Naive thymus-derived CD8-positive, alpha-beta T cell (primary cell): ENCODE measurements around the gene SPATA21. TPM values are rescaled to one million over a fixed set of nuclear protein-coding genes. Genes with fewer than 3 reads are reported as not detected.
A peak's percentile ranks its signal among the peaks of the same experiment; 100 is the strongest.
"Not testable (repeated sequence)": the region's sequence is repeated elsewhere in the genome, so short reads cannot be mapped to it uniquely, and the experiment has no call there.

Experiments
- ATAC-seq, 2 donors: fragments of 150-1000 bp; cut with Tn5 transposase in 1 of 2; sonication (Bioruptor Pico), chemical (Tn5 transposase) in 1 of 2; 1 replicate in 1 of 2; 2 replicates in 1 of 2; pipeline ENCODE4 v1.10.0; 2021; ENCODE audit warnings: mild to moderate bottlenecking in 2 of 2, moderate library complexity in 2 of 2
- POLR2A ChIA-PET: fragments of 350-600 bp; sonication (Branson Sonifier 250); formaldehyde crosslinking; loops from one replicate; lab custom pipeline; 2021; ENCODE audit warnings: antibody characterized with exemption; lab: Charles Lee
- DNase-seq, 10 donors: peaks; one replicate each; pipeline versions ENCODE4 v3.0.0 to v3.0.0-alpha.2; 2020 to 2022
- H3K27ac Mint-ChIP-seq, 10 donors: one replicate each; pipeline ENCODE4 v1.8.0; 2020 to 2022; ENCODE audit warnings: mild to moderate bottlenecking in 10 of 10, mixed read lengths in 10 of 10, moderate library complexity in 4 of 10, inconsistent platforms in 1 of 10
- H3K27me3 Mint-ChIP-seq, 5 donors: one replicate each; pipeline ENCODE4 v1.8.0; 2021 to 2022; ENCODE audit warnings: mixed read lengths in 5 of 5
- H3K36me3 Mint-ChIP-seq, 3 donors: one replicate each; pipeline ENCODE4 v1.8.0; 2020 to 2022; ENCODE audit warnings: mixed read lengths in 3 of 3, mild to moderate bottlenecking in 2 of 3, inconsistent platforms in 1 of 3
- H3K4me1 Mint-ChIP-seq, 4 donors: one replicate each; pipeline ENCODE4 v1.8.0; 2021 to 2022; ENCODE audit warnings: mixed read lengths in 4 of 4
- H3K4me3 Mint-ChIP-seq, 10 donors: one replicate each; pipeline ENCODE4 v1.8.0; 2020 to 2022; ENCODE audit warnings: mild to moderate bottlenecking in 10 of 10, mixed read lengths in 10 of 10, moderate library complexity in 6 of 10, inconsistent platforms in 1 of 10
- H3K9me3 Mint-ChIP-seq, 9 donors: one replicate each; pipeline ENCODE4 v1.8.0; 2020 to 2022; ENCODE audit warnings: mixed read lengths in 9 of 9, mild to moderate bottlenecking in 3 of 9, inconsistent platforms in 1 of 9, moderate library complexity in 1 of 9
- polyA plus RNA-seq, 3 donors: library from polyadenylated mRNA; unstranded; fragments of 300-500 nt; fragmentation: Illumina TruSeq; gene quantifications; one replicate each; pipeline ENCODE4 v1.2.3, GENCODE V29; 2021
- total RNA-seq, 8 experiments: library from RNA in 2 of 8; stranded (reverse) in 2 of 8; gene quantifications; one replicate each; pipeline ENCODE4 v1.2.3 and lab custom pipeline; 2021 to 2026

Gene SPATA21
- total RNA-seq (not detected), polyA plus RNA-seq (not detected), total RNA-seq (lab: John Stamatoyannopoulos, UW) (0 to 0.09 (median 0) reads per million in 6 experiments)

GRCh38 chr1:16436946-16437474 lies at the start of gene SPATA21:
Gene SPATA21 (minus strand): TSS chr1:16437424. CDS start chr1:16431371, 6,053 bp downstream.
- Mint-ChIP-seq H3K36me3 (peaks cover 0 to 3% (median 0%) of the 10 kb centered on the region in 3 donors), H3K27ac (peak within 1 kb of the TSS in 4 of 10 donors; percentile 22 to 44 (median 37)), H3K4me1 (peaks cover 9 to 19% (median 14%) of the 10 kb centered on the region in 4 donors), H3K27me3 (peaks cover 0 to 2% (median 0%) of the 10 kb centered on the region in 5 donors), H3K9me3 (no peaks in the 10 kb centered on the region), H3K4me3 (no peak within 1 kb of the TSS)
- POLR2A ChIA-PET, result interaction anchor here (1.1 kb wide), 1 partner anchor 17 kb away, joined by 3 read pairs; no protein-coding TSS in a partner anchor
- ATAC-seq (no peak), DNase-seq (no peak)

- not testable (repeated sequence) for H3K4me1 Mint-ChIP-seq, H3K27ac Mint-ChIP-seq, ATAC-seq, H3K27me3 Mint-ChIP-seq, H3K4me3 Mint-ChIP-seq, DNase-seq, H3K9me3 Mint-ChIP-seq
- POLR2A ChIA-PET, result interaction anchor here (0.6 kb wide), 1 partner anchor 31 kb away, joined by 4 read pairs; no protein-coding TSS in a partner anchor
- peaks cover 0 to 29% (median 8%) of the 10 kb centered on the region in 3 donors for H3K36me3 Mint-ChIP-seq
Measured at GRCh38 chr1:16487011-16487410, 49.8 kb upstream of the SPATA21 start.

- H3K9me3 Mint-ChIP-seq, POLR2A ChIA-PET: not testable (repeated sequence)
Measured at GRCh38 chr1:16486316-16486715, 49.1 kb upstream of the SPATA21 start.

GRCh38 chr1:16484931-16485330 lies 47.7 kb upstream of the SPATA21 start:
- no peak overlapping the region for H3K27ac Mint-ChIP-seq
- H3K4me3 Mint-ChIP-seq, result no peak overlapping the region
- DNase-seq, result no peak
- peaks cover 0 to 44% (median 8%) of the 10 kb centered on the region in 3 donors for H3K36me3 Mint-ChIP-seq
- no peak for ATAC-seq
- POLR2A ChIA-PET, result no interaction called here
- no peaks in the 10 kb centered on the region for H3K9me3 Mint-ChIP-seq
- H3K27me3 Mint-ChIP-seq, result no peaks in the 10 kb centered on the region
- H3K4me1 Mint-ChIP-seq, result peaks cover 0 to 4% (median under 1%) of the 10 kb centered on the region in 4 donors

More at GRCh38 chr1:16486316-16486715, 49.1 kb upstream of the SPATA21 start:
- H3K4me3 Mint-ChIP-seq, H3K27ac Mint-ChIP-seq, H3K27me3 Mint-ChIP-seq, H3K4me1 Mint-ChIP-seq, ATAC-seq, DNase-seq: not testable (repeated sequence)
- H3K36me3 Mint-ChIP-seq, result peaks cover 0 to 35% (median 8%) of the 10 kb centered on the region in 3 donors

- POLR2A ChIA-PET, result no interaction called here
Measured at GRCh38 chr1:16484501-16484835, 47.2 kb upstream of the SPATA21 start.

GRCh38 chr1:16483639-16484500 lies 46.6 kb upstream of the SPATA21 start:
- Mint-ChIP-seq H3K27ac (peak overlapping the region in 1 of 10 donors; percentile 29), H3K36me3 (peaks cover 0 to 47% (median 5%) of the 10 kb centered on the region in 3 donors)
- not testable (repeated sequence) for H3K9me3 Mint-ChIP-seq, H3K27me3 Mint-ChIP-seq, DNase-seq, H3K4me3 Mint-ChIP-seq, H3K4me1 Mint-ChIP-seq, ATAC-seq
- POLR2A ChIA-PET, result interaction anchor here (0.6 kb wide), 1 partner anchor 20 kb away, joined by 4 read pairs; no protein-coding TSS in a partner anchor

More at GRCh38 chr1:16484501-16484835, 47.2 kb upstream of the SPATA21 start:
- H3K27ac Mint-ChIP-seq, result no peak overlapping the region
- H3K4me3 Mint-ChIP-seq, result no peak overlapping the region
- DNase-seq (no peak), ATAC-seq (no peak)
- H3K27me3 Mint-ChIP-seq, result no peaks in the 10 kb centered on the region
- peaks cover 0 to 4% (median under 1%) of the 10 kb centered on the region in 4 donors for H3K4me1 Mint-ChIP-seq
- peaks cover 0 to 48% (median 7%) of the 10 kb centered on the region in 3 donors for H3K36me3 Mint-ChIP-seq
- no peaks in the 10 kb centered on the region for H3K9me3 Mint-ChIP-seq

- H3K36me3 Mint-ChIP-seq, result peaks cover 0 to 48% (median 7%) of the 10 kb centered on the region in 3 donors
- H3K4me3 Mint-ChIP-seq, H3K9me3 Mint-ChIP-seq, H3K27me3 Mint-ChIP-seq, ATAC-seq, POLR2A ChIA-PET, H3K27ac Mint-ChIP-seq, DNase-seq, H3K4me1 Mint-ChIP-seq: not testable (repeated sequence)
Measured at GRCh38 chr1:16483146-16483545, 45.9 kb upstream of the SPATA21 start.

- no peaks in the 10 kb centered on the region for H3K9me3 Mint-ChIP-seq
- no peak overlapping the region for H3K4me3 Mint-ChIP-seq
- H3K36me3 Mint-ChIP-seq, result peaks cover 0 to 61% (median 10%) of the 10 kb centered on the region in 3 donors
- H3K4me1 Mint-ChIP-seq, result peaks cover 0 to 4% (median 2%) of the 10 kb centered on the region in 4 donors
- POLR2A ChIA-PET, result interaction anchor here (0.6 to 1.0 kb wide), 2 partner anchors 9 to 30 kb away, joined by 3 to 4 read pairs; no protein-coding TSS in a partner anchor
- ATAC-seq (no peak), DNase-seq (no peak)
- no peaks in the 10 kb centered on the region for H3K27me3 Mint-ChIP-seq
- H3K27ac Mint-ChIP-seq, result no peak overlapping the region
Measured at GRCh38 chr1:16478091-16478490, 40.9 kb upstream of the SPATA21 start.

GRCh38 chr1:16475771-16476770 lies 38.8 kb upstream of the SPATA21 start:
- H3K36me3 Mint-ChIP-seq, result peaks cover 0 to 53% (median 10%) of the 10 kb centered on the region in 3 donors
- DNase-seq, ATAC-seq, H3K4me3 Mint-ChIP-seq, H3K27me3 Mint-ChIP-seq, H3K27ac Mint-ChIP-seq, H3K9me3 Mint-ChIP-seq, H3K4me1 Mint-ChIP-seq: not testable (repeated sequence)
- POLR2A ChIA-PET, result interaction anchor here (1.2 kb wide), 1 partner anchor 38 kb away, joined by 4 read pairs; the partner anchor contains the start of gene RNU1-1

GRCh38 chr1:16474891-16475290 lies 37.7 kb upstream of the SPATA21 start:
- H3K27ac Mint-ChIP-seq, POLR2A ChIA-PET, H3K4me3 Mint-ChIP-seq, DNase-seq, H3K4me1 Mint-ChIP-seq, H3K9me3 Mint-ChIP-seq, H3K27me3 Mint-ChIP-seq, ATAC-seq: not testable (repeated sequence)
- H3K36me3 Mint-ChIP-seq, result peaks cover 0 to 44% (median 10%) of the 10 kb centered on the region in 3 donors

GRCh38 chr1:16474166-16474800 lies 37.1 kb upstream of the SPATA21 start:
- no peak overlapping the region for H3K27ac Mint-ChIP-seq
- POLR2A ChIA-PET, result no interaction called here
- peaks cover 0 to 43% (median 10%) of the 10 kb centered on the region in 3 donors for H3K36me3 Mint-ChIP-seq
- H3K4me1 Mint-ChIP-seq, result peaks cover 0 to 8% (median under 1%) of the 10 kb centered on the region in 4 donors
- H3K9me3 Mint-ChIP-seq, result no peaks in the 10 kb centered on the region
- no peak overlapping the region for H3K4me3 Mint-ChIP-seq
- ATAC-seq, result no peak
- DNase-seq, result no peak
- no peaks in the 10 kb centered on the region for H3K27me3 Mint-ChIP-seq
